Mesendoderm (in vitro differentiated cells): ENCODE results near the gene UBE2G1.

Experiments used
- DNase-seq: peaks from one replicate; pipeline ENCODE4 v3.0.0; 2013
- H2AK5ac ChIP-seq: 2 replicates; pipeline ENCODE4 v1.6.1; 2013; ENCODE audit warnings: low read length, inconsistent platforms
- H2BK120ac ChIP-seq: 2 replicates; pipeline ENCODE4 v1.6.1; 2013; ENCODE audit warnings: low read depth, mild to moderate bottlenecking, low read length, moderate library complexity, mixed read lengths
- H2BK15ac ChIP-seq: replicated peaks from 2 replicates; pipeline ENCODE4 v1.6.1; 2013; ENCODE audit warnings: low read depth, mild to moderate bottlenecking, moderate library complexity
- H2BK5ac ChIP-seq: 2 replicates; pipeline ENCODE4 v1.6.1; 2013; ENCODE audit warnings: low read length, inconsistent platforms
- H3K18ac ChIP-seq: 2 replicates; pipeline ENCODE4 v1.6.1; 2013; ENCODE audit warnings: mild to moderate bottlenecking, low read length, mixed read lengths
- H3K23ac ChIP-seq: one replicate; pipeline ENCODE4 v1.6.1; 2013; ENCODE audit warnings: low read length
- H3K27ac ChIP-seq: 2 replicates; pipeline ENCODE4 v1.5.1; 2013; ENCODE audit warnings: low read depth, mild to moderate bottlenecking, inconsistent platforms, low read length, moderate library complexity
- H3K27me3 ChIP-seq: 2 replicates; pipeline ENCODE4 v1.6.1; 2013; ENCODE audit warnings: low read length, control low read depth, mild to moderate bottlenecking, inconsistent platforms; ENCODE audit not compliant: insufficient read depth, poor library complexity
- H3K36me3 ChIP-seq: 2 replicates; pipeline ENCODE4 v1.6.1; 2013; ENCODE audit warnings: low read length, inconsistent platforms; ENCODE audit not compliant: control insufficient read depth, insufficient read depth
- H3K4ac ChIP-seq: one replicate; pipeline ENCODE4 v1.6.1; 2013; ENCODE audit warnings: low read depth, mild to moderate bottlenecking, low read length, moderate library complexity
- H3K4me1 ChIP-seq: 2 replicates; pipeline ENCODE4 v1.6.1; 2013; ENCODE audit warnings: low read depth, low read length, inconsistent platforms; ENCODE audit not compliant: control insufficient read depth
- H3K4me2 ChIP-seq: 2 replicates; pipeline ENCODE4 v1.6.1; 2013; ENCODE audit warnings: low read length
- H3K4me3 ChIP-seq: 2 replicates; pipeline ENCODE4 v1.5.1; 2013; ENCODE audit warnings: mild to moderate bottlenecking, low read length
- H3K56ac ChIP-seq: one replicate; pipeline ENCODE4 v1.6.1; 2013; ENCODE audit warnings: low read length
- H3K79me1 ChIP-seq: 2 replicates; pipeline ENCODE4 v1.6.1; 2013; ENCODE audit warnings: low read length, inconsistent platforms
- H3K79me2 ChIP-seq: 2 replicates; pipeline ENCODE4 v1.6.1; 2013; ENCODE audit warnings: mild to moderate bottlenecking, low read length; ENCODE audit not compliant: control insufficient read depth, insufficient read depth
- H3K9ac ChIP-seq: 2 replicates; pipeline ENCODE4 v1.6.1; 2013; ENCODE audit warnings: low read length, inconsistent platforms
- H4K5ac ChIP-seq: one replicate; pipeline ENCODE4 v1.6.1; 2013; ENCODE audit warnings: low read length
- H4K8ac ChIP-seq: one replicate; pipeline ENCODE4 v1.6.1; 2013; ENCODE audit warnings: low read depth, mild to moderate bottlenecking, control low read depth, low read length, moderate library complexity
- WGBS: extraction: QIAGEN DNeasy Blood & Tissue Kit; methylation state at CpG from one replicate; pipeline ENCODE4 v1.1.7; 2013; ENCODE audit warnings: low lambda C conversion rate, missing lambda C conversion rate; ENCODE audit not compliant: insufficient coverage; ENCODE audit errors: extremely low coverage; 5-methylcytosine and 5-hydroxymethylcytosine counted together

Gene UBE2G1

GRCh38 chr17:4332296-4332970 is 34.0 kb downstream of the UBE2G1 start:
- Histone ChIP-seq H2BK15ac (no peak overlapping the region), H3K4me2 (no peak overlapping the region), H3K9ac (no peak overlapping the region), H2BK5ac (no peak overlapping the region), H2AK5ac (no peak overlapping the region), H3K4me3 (no peak overlapping the region), H2BK120ac (no peak overlapping the region), H3K4me1 (peaks cover 5% of the 10 kb centered on the region), H4K5ac (no peak overlapping the region), H4K8ac (no peak overlapping the region), H3K23ac (no peak overlapping the region), H3K18ac (no peak overlapping the region), H3K56ac (no peak overlapping the region), H3K36me3 (no peaks in the 10 kb centered on the region), H3K79me1 (peaks cover 8% of the 10 kb centered on the region), H3K27ac (no peak overlapping the region), H3K27me3 (no peaks in the 10 kb centered on the region), H3K4ac (no peak overlapping the region), H3K79me2 (peaks cover 60% of the 10 kb centered on the region)
- DNase-seq: peak; percentile 65
- no CpG with 5 or more reads among the region's 6 CpGs for WGBS

- DNase-seq: no peak
- Histone ChIP-seq H4K8ac (no peak overlapping the region), H3K79me2 (peaks cover 63% of the 10 kb centered on the region), H4K5ac (no peak overlapping the region), H3K9ac (no peak overlapping the region), H3K4me3 (no peak overlapping the region), H2BK5ac (no peak overlapping the region), H3K18ac (no peak overlapping the region), H3K4me1 (peaks cover 5% of the 10 kb centered on the region), H2BK120ac (no peak overlapping the region), H3K23ac (no peak overlapping the region), H2AK5ac (no peak overlapping the region), H3K4me2 (no peak overlapping the region), H3K27me3 (no peaks in the 10 kb centered on the region), H3K56ac (no peak overlapping the region), H3K36me3 (no peaks in the 10 kb centered on the region), H3K27ac (no peak overlapping the region), H3K79me1 (peaks cover 8% of the 10 kb centered on the region), H3K4ac (no peak overlapping the region), H2BK15ac (no peak overlapping the region)
- no CpG with 5 or more reads among the region's 7 CpGs for WGBS
Observed at GRCh38 chr17:4331614-4332013, 34.9 kb downstream of the UBE2G1 start.

GRCh38 chr17:4329838-4330237 is 36.6 kb downstream of the UBE2G1 start:
- Histone ChIP-seq H3K27ac (no peak overlapping the region), H2AK5ac (no peak overlapping the region), H2BK5ac (no peak overlapping the region), H3K79me1 (peaks cover 9% of the 10 kb centered on the region), H4K8ac (no peak overlapping the region), H3K4me2 (no peak overlapping the region), H3K79me2 (peaks cover 66% of the 10 kb centered on the region), H2BK120ac (no peak overlapping the region), H3K27me3 (no peaks in the 10 kb centered on the region), H4K5ac (no peak overlapping the region), H3K56ac (no peak overlapping the region), H2BK15ac (no peak overlapping the region), H3K4me3 (no peak overlapping the region), H3K36me3 (no peaks in the 10 kb centered on the region), H3K9ac (no peak overlapping the region), H3K23ac (no peak overlapping the region), H3K18ac (no peak overlapping the region), H3K4ac (no peak overlapping the region), H3K4me1 (peaks cover 5% of the 10 kb centered on the region)
- peak; percentile 84 for DNase-seq
- no CpG with 5 or more reads among the region's 7 CpGs for WGBS

GRCh38 chr17:4327606-4328005 is 38.9 kb downstream of the UBE2G1 start:
- H3K4me3 ChIP-seq: no peak overlapping the region
- H3K36me3 ChIP-seq: no peaks in the 10 kb centered on the region
- no peak overlapping the region for H2BK5ac ChIP-seq
- no peak overlapping the region for H3K56ac ChIP-seq
- no CpG with 5 or more reads among the region's 5 CpGs for WGBS
- H3K23ac ChIP-seq: no peak overlapping the region
- H3K4ac ChIP-seq: no peak overlapping the region
- no peak overlapping the region for H3K9ac ChIP-seq
- H2AK5ac ChIP-seq: no peak overlapping the region
- peaks cover 11% of the 10 kb centered on the region for H3K79me1 ChIP-seq
- peaks cover 64% of the 10 kb centered on the region for H3K79me2 ChIP-seq
- H3K4me2 ChIP-seq: no peak overlapping the region
- no peak overlapping the region for H2BK15ac ChIP-seq
- H2BK120ac ChIP-seq: no peak overlapping the region
- H4K5ac ChIP-seq: no peak overlapping the region
- H3K4me1 ChIP-seq: peaks cover 5% of the 10 kb centered on the region
- no peaks in the 10 kb centered on the region for H3K27me3 ChIP-seq
- no peak overlapping the region for H3K27ac ChIP-seq
- DNase-seq: no peak
- H3K18ac ChIP-seq: no peak overlapping the region
- no peak overlapping the region for H4K8ac ChIP-seq

GRCh38 chr17:4326608-4327007 is 39.9 kb downstream of the UBE2G1 start:
- DNase-seq: no peak
- Histone ChIP-seq H3K4me1 (peaks cover 4% of the 10 kb centered on the region), H3K18ac (no peak overlapping the region), H2AK5ac (no peak overlapping the region), H2BK120ac (no peak overlapping the region), H3K36me3 (no peaks in the 10 kb centered on the region), H3K56ac (no peak overlapping the region), H3K79me2 (peaks cover 61% of the 10 kb centered on the region), H3K4me2 (no peak overlapping the region), H4K5ac (no peak overlapping the region), H2BK5ac (no peak overlapping the region), H3K4me3 (no peak overlapping the region), H3K27me3 (no peaks in the 10 kb centered on the region), H3K79me1 (peaks cover 10% of the 10 kb centered on the region), H3K23ac (no peak overlapping the region), H3K9ac (no peak overlapping the region), H3K27ac (no peak overlapping the region), H2BK15ac (no peak overlapping the region), H4K8ac (no peak overlapping the region), H3K4ac (no peak overlapping the region)
- no CpG with 5 or more reads among the region's 2 CpGs for WGBS

GRCh38 chr17:4326112-4326511 is 40.4 kb downstream of the UBE2G1 start:
- Histone ChIP-seq H2AK5ac (no peak overlapping the region), H3K18ac (no peak overlapping the region), H2BK5ac (no peak overlapping the region)

More at GRCh38 chr17:4326112-4326511, 40.4 kb downstream of the UBE2G1 start:
- H2BK120ac ChIP-seq: no peak overlapping the region
- peaks cover 9% of the 10 kb centered on the region for H3K79me1 ChIP-seq
- no peak overlapping the region for H3K27ac ChIP-seq
- H3K4me1 ChIP-seq: peaks cover 3% of the 10 kb centered on the region
- H3K4ac ChIP-seq: no peak overlapping the region
- H3K27me3 ChIP-seq: no peaks in the 10 kb centered on the region
- no peaks in the 10 kb centered on the region for H3K36me3 ChIP-seq
- H4K5ac ChIP-seq: no peak overlapping the region
- peaks cover 65% of the 10 kb centered on the region for H3K79me2 ChIP-seq
- DNase-seq: no peak
- H3K9ac ChIP-seq: no peak overlapping the region
- no peak overlapping the region for H3K4me3 ChIP-seq
- no peak overlapping the region for H4K8ac ChIP-seq
- no peak overlapping the region for H3K56ac ChIP-seq
- no peak overlapping the region for H3K23ac ChIP-seq
- H2BK15ac ChIP-seq: no peak overlapping the region
- H3K4me2 ChIP-seq: no peak overlapping the region
